HG03571 (cell line): ENCODE measurements around the gene PRDX5.

Experiments
- ATAC-seq: cut with Tn5 transposase; IDR thresholded peaks from one replicate; pipeline ENCODE4 v1.9.1; 2021; ENCODE audit not compliant: unreplicated experiment

Gene PRDX5

DNA sequence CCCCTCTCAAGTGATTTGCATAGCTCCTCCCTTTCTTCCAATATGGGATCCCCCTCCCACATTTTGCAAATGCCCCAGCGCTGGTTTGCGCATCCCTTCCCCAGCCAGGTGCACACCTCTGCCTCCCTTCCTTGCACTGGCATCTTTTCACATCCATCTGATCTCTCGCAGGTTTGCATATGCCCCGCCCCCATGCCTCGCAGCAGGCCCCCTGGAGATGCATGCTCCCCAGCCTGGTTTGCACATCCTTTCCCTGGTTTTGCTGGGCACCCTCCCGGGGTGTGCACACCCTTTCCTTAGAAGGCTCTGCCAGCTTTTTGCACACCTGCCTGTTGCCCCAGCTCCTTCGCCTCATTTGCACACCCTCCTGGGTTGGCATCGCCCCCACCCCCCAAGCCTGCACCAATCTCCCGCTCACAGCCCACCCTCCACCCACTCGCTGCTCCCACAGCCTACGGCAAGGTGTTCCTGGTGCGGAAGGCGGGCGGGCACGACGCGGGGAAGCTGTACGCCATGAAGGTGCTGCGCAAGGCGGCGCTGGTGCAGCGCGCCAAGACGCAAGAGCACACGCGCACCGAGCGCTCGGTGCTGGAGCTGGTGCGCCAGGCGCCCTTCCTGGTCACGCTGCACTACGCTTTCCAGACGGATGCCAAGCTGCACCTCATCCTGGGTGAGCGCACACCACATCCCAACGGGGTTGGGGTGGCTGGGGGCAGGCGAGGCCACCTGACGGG is 42.0 kb downstream of the PRDX5 start:
- ATAC-seq = no peak

DNA sequence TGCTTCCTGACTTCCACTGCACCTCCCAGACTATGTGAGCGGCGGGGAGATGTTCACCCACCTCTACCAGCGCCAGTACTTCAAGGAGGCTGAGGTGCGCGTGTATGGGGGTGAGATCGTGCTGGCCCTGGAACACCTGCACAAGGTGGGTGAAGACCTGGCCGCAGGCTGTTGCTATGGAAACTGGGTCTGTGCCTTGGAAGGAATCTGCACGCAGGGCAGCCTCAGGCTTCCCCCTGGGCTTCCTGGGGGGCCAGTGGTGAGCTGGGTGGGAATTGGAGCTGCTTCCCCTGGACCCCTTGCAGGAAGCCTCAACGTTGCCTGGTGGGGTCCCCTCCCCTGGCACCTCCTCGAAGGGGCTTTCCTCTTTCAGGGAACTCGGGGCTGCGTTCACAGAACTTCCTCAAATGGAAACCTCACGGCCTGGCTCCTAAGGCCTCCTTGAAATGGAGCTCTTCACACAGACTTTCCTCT is 42.6 kb downstream of the PRDX5 start:
- ATAC-seq = no peak

DNA sequence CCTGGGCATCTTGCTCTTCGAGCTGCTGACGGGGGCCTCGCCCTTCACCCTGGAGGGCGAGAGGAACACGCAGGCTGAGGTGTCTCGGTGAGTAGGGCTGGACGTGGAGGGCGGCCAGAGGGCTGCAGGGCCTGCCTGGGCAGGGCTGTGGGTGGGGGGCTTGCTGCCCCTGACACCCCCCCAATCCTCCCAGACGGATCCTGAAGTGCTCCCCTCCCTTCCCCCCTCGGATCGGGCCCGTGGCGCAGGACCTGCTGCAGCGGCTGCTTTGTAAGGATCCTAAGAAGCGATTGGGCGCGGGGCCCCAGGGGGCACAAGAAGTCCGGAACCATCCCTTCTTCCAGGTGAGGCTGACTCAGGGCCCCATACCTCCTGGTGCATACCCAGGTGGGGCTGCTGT is 43.7 kb downstream of the PRDX5 start:
- no peak for ATAC-seq

- ATAC-seq = no peak
Observed at GRCh38 chr11:64362339-64362738, 44.4 kb downstream of the PRDX5 start.

- no peak for ATAC-seq
Observed at GRCh38 chr11:64364435-64364834, 46.5 kb downstream of the PRDX5 start.

GRCh38 chr11:64364911-64365310 is 47.0 kb downstream of the PRDX5 start:
- no peak for ATAC-seq

- no peak for ATAC-seq
Observed at GRCh38 chr11:64366751-64367150, 48.8 kb downstream of the PRDX5 start.

DNA sequence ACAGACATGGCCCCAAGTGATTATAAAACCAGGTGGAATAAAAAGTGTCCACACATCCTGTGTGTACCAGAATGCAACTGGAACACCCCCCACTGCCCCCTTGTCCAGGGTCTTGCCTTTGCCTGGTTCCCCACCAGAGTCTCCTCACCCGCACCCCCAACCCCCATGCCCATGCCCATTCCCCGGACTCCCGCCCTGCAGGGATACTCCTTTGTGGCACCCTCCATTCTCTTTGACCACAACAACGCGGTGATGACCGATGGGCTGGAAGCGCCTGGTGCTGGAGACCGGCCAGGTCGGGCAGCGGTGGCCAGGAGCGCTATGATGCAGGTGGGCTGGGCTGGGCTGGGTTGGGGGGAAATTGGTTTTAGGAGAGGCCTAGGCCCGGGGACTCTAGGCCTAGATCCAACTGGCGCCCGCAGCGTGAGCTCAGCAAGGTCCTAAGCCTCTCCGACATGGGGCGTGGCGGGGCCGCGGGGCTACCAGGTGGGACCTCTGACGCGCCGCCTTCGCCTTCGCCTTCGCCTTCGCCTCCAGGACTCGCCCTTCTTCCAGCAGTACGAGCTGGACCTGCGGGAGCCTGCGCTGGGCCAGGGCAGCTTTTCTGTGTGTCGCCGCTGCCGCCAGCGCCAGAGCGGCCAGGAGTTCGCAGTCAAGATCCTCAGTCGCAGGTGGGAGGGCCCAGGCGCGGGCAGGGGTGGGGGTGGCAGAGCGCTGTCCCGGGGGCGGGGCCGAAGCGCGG is 50.2 kb downstream of the PRDX5 start:
- ATAC-seq = no peak

GRCh38 chr11:64368673-64369074 is 50.8 kb downstream of the PRDX5 start:
- ATAC-seq = no peak

DNA sequence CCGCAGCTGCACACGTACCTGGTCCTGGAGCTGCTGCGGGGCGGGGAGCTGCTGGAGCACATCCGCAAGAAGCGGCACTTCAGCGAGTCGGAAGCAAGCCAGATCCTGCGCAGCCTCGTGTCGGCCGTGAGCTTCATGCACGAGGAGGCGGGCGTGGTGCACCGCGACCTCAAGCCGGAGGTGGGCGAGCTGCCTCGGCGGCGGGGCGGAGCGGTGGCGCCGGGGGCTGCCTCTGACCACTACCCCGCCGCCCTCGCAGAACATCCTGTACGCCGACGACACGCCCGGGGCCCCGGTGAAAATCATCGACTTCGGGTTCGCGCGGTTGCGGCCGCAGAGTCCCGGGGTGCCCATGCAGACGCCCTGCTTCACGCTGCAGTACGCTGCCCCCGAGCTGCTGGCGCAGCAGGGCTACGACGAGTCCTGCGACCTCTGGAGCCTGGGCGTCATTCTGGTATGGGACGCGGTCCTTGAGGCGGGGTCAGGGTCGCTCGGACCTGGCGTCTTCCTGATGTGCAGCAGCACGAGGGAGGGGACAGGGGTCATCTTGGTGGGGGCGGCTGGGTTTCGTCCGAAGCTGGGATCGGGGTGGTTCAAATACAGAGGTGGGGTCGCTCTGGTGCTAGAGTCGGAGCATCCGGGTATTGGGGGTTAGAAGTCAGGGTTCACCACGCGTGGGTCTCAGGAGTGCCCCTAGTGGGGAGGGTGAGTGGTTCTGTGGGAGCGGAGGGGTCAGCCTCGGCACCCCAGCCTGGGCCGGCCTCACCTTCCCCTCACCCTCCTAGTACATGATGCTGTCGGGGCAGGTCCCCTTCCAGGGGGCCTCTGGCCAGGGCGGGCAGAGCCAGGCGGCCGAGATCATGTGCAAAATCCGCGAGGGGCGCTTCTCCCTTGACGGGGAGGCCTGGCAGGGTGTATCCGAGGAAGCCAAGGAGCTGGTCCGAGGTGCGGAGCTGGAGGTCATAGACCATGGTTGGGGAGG is 51.8 kb downstream of the PRDX5 start:
- no peak for ATAC-seq

DNA sequence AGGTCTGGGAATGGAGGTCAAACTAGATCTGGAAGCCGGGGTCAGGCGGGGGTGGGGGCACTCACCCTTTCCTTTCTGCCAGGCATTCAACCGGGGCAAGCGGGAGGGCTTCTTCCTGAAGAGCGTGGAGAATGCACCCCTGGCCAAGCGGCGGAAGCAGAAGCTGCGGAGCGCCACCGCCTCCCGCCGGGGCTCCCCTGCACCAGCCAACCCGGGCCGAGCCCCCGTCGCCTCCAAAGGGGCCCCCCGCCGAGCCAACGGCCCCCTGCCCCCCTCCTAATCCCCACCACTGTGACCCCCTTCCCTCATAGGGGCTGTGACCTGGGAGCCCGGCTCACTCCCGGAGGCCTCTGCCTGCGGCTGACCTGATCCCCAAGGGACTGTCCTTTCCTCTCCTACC is 53.3 kb downstream of the PRDX5 start:
- no peak for ATAC-seq
